Measurements from ENCODE around the gene INO80D. TPM values are rescaled to one million over a fixed set of nuclear protein-coding genes. Genes with fewer than 3 reads are reported as not detected.
A peak's percentile ranks its signal among the peaks of the same experiment; 100 is the strongest.

Gene INO80D
- total RNA-seq, 6 experiments from 2014 or later, result 5.2 to 9.0 (median 8.2) TPM

DNA sequence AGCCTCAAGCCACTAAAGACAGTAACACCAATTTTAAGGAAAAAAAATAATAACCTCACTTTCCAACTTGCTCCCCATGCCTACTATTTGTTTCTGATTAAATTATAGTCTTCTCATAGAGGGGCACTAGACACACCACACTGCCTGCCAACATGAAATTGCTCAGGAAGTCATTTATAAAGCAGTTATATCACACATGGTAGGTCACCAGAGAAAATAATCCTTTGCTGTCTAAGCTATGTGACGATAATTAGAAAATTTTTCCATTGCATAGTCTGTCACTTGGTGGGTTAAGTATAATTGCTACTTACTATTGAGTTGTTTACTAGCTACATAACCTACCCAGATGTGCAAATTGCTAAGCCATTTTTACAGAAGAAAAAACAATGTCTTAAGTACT is 85.2 kb downstream of the INO80D start:
- Histone ChIP-seq H3K36me3 (peaks cover 0 to 17% (median 6%) of the 10 kb centered on the region in 4 donors), H3K4me3 (no peak overlapping the region), H3K27me3 (no peaks in the 10 kb centered on the region), H3K27ac (no peak overlapping the region), H3K4me1 (no peaks in the 10 kb centered on the region), H3K9me3 (no peaks in the 10 kb centered on the region)
- ATAC-seq (no peak), DNase-seq (no peak)
- intact Hi-C loops (cut with DNase I), result no loop called here
- TF ChIP-seq CTCF (IDR thresholded peaks at IDR 0.05) (no peak), POLR2A (IDR thresholded peaks at IDR 0.05) (no peak)
- 91% methylated on average over 1 of the region's 1 CpG for WGBS (ENCODE audit: insufficient coverage, low coverage, low lambda C conversion rate, missing lambda C conversion rate)

- Histone ChIP-seq H3K27me3 (no peaks in the 10 kb centered on the region), H3K27ac (no peak overlapping the region), H3K36me3 (no peaks in the 10 kb centered on the region), H3K4me1 (no peaks in the 10 kb centered on the region), H3K9me3 (no peaks in the 10 kb centered on the region), H3K4me3 (no peak overlapping the region)
- 93% methylated on average over 2 of the region's 2 CpGs for WGBS (ENCODE audit: insufficient coverage, low coverage, low lambda C conversion rate, missing lambda C conversion rate)
- DNase-seq, result no peak
- intact Hi-C loops (cut with DNase I), result no loop called here
- TF ChIP-seq CTCF (IDR thresholded peaks at IDR 0.05), result no peak
- no peak for TF ChIP-seq POLR2A (IDR thresholded peaks at IDR 0.05)
- ATAC-seq, result no peak
Measured at GRCh38 chr2:205998583-205998982, 87.4 kb downstream of the INO80D start.

DNA sequence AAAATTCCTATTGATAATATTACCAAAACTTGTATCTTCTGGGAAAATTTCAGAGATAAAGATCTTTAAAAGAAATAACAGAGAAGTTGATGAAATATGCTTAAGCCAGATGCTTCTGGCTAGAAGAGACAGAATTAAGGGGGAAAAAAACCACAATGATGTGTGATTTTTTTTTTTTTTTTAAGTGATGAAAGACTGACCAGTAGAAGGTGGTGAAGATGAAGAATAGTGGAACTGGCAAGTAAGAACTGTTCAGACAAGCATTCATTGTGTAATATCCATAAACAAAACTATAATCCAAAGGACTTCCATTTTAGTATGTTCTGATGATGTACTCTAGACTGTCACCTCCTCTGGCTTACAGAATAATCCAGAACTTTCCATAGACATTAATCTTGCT is 89.8 kb downstream of the INO80D start:
- no peak for ATAC-seq
- Histone ChIP-seq H3K9me3 (no peaks in the 10 kb centered on the region), H3K27me3 (no peaks in the 10 kb centered on the region), H3K4me3 (no peak overlapping the region), H3K4me1 (no peaks in the 10 kb centered on the region), H3K36me3 (no peaks in the 10 kb centered on the region), H3K27ac (no peak overlapping the region)
- no peak for DNase-seq
- TF ChIP-seq POLR2A (IDR thresholded peaks at IDR 0.05) (no peak), CTCF (IDR thresholded peaks at IDR 0.05) (no peak)
- intact Hi-C loops (cut with DNase I), result no loop called here

DNA sequence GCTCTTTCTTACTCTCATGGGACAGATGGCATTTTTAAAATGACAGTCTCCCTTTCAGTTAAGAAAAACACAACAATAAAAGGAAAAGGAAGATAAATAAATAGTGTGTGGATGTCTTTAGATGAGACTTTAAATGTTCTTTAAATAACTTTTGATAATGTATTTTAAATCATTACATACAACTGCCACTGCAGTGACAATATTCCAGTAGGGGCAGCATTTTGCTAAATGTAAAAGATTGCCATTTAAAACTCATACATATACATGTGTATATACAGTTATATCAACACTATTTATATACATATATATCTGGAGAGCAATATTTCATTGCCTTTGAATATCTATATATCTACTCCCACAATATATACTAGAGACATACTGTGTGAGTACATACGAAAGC is 90.7 kb downstream of the INO80D start:
- Histone ChIP-seq H3K27me3 (no peaks in the 10 kb centered on the region), H3K4me1 (no peaks in the 10 kb centered on the region), H3K36me3 (no peaks in the 10 kb centered on the region), H3K9me3 (no peaks in the 10 kb centered on the region), H3K4me3 (no peak overlapping the region), H3K27ac (no peak overlapping the region)
- DNase-seq (no peak), ATAC-seq (no peak)
- intact Hi-C loops (cut with DNase I), result no loop called here
- 95% methylated on average over 1 of the region's 1 CpG for WGBS (ENCODE audit: insufficient coverage, low coverage, low lambda C conversion rate, missing lambda C conversion rate)
- TF ChIP-seq CTCF (IDR thresholded peaks at IDR 0.05) (peak in 2 of 4 donors; percentile 6 to 10), POLR2A (IDR thresholded peaks at IDR 0.05) (no peak)

DNA sequence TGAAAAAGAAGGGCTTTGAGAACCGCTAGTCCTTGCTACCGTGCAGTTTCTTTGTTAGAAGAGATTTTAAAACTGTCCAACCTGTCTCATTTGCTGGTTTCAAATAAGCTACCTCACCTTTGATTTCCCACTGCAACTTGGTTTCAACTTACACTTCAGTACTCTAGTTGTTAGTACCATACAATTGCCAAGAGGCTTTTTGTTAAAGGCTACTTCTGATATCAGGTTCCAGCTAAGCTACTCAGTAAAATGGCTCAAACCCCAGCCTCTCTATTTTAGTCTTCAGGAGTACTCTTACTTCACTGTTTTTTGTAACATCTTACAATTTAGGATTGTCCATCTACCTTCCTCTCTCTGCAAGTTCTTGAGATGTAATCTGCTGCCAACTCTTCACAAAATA is 91.6 kb downstream of the INO80D start:
- intact Hi-C loops (cut with DNase I), result no loop called here
- Histone ChIP-seq H3K4me1 (peaks cover 0 to 9% (median 0%) of the 10 kb centered on the region in 4 donors), H3K36me3 (no peaks in the 10 kb centered on the region), H3K27ac (no peak overlapping the region), H3K27me3 (no peaks in the 10 kb centered on the region), H3K9me3 (no peaks in the 10 kb centered on the region), H3K4me3 (no peak overlapping the region)
- no peak for TF ChIP-seq CTCF (IDR thresholded peaks at IDR 0.05)
- TF ChIP-seq POLR2A (IDR thresholded peaks at IDR 0.05), result no peak
- no peak for DNase-seq
- ATAC-seq, result no peak
- 100% methylated on average over 2 of the region's 2 CpGs for WGBS (ENCODE audit: insufficient coverage, low coverage, low lambda C conversion rate, missing lambda C conversion rate)
